GM12874 (cell line): ENCODE results near the gene ZAP70.

ENCODE experiments used
- CTCF ChIP-seq: IDR thresholded peaks from 2 replicates; pipeline ENCODE4 v1.5.1; 2011; ENCODE audit warnings: low read depth, mild to moderate bottlenecking, control low read depth, low read length, moderate library complexity; ENCODE audit not compliant: insufficient read depth

The ZAP70 gene

GRCh38 chr2:97723156-97724072 lies 10.0 kb downstream of the ZAP70 start:
- TF ChIP-seq CTCF, result no peak

- no peak for TF ChIP-seq CTCF
Measured at GRCh38 chr2:97724073-97724410, 10.7 kb downstream of the ZAP70 start.

- no peak for TF ChIP-seq CTCF
Measured at GRCh38 chr2:97724501-97724900, 11.1 kb downstream of the ZAP70 start.

- no peak for TF ChIP-seq CTCF
Measured at GRCh38 chr2:97724946-97725688, 11.7 kb downstream of the ZAP70 start.

- no peak for TF ChIP-seq CTCF
Measured at GRCh38 chr2:97726261-97727064, 13.1 kb downstream of the ZAP70 start.

- no peak for TF ChIP-seq CTCF
Measured at GRCh38 chr2:97727296-97727695, 13.9 kb downstream of the ZAP70 start.
